Activated CD8-positive, alpha-beta T cell treated with anti-CD3 and anti-CD28 coated beads for 36 hours (primary cell): ENCODE data around the gene LMAN2L. TPM values are rescaled to one million over a fixed set of nuclear protein-coding genes. Genes with fewer than 3 reads are reported as not detected.

Experiments used
- ATAC-seq: fragments of 200-7000 bp; cut with Tn5 transposase; one replicate; pipeline ENCODE4 v1.10.0; 2021; ENCODE audit warnings: mild to moderate bottlenecking, moderate library complexity
- CTCF ChIA-PET: fragments of 350-600 bp; sonication (Branson Sonifier 250); formaldehyde crosslinking; loops from one replicate; lab custom pipeline; 2021; ENCODE audit warnings: antibody characterized with exemption; lab: Charles Lee
- POLR2A ChIA-PET: fragments of 350-600 bp; sonication (Branson Sonifier 250); formaldehyde crosslinking; loops from one replicate; lab custom pipeline; 2021; ENCODE audit warnings: antibody characterized with exemption; lab: Charles Lee
- DNase-seq: peaks from one replicate; pipeline ENCODE4 v3.0.0-alpha.2; 2020
- H3K27ac Mint-ChIP-seq: one replicate; pipeline ENCODE4 v1.8.0; 2021; ENCODE audit warnings: mild to moderate bottlenecking, mixed read lengths
- H3K27me3 Mint-ChIP-seq: one replicate; pipeline ENCODE4 v1.8.0; 2021; ENCODE audit warnings: mixed read lengths
- H3K36me3 Mint-ChIP-seq: one replicate; pipeline ENCODE4 v1.8.0; 2021; ENCODE audit warnings: low read depth, mixed read lengths
- H3K4me1 Mint-ChIP-seq: one replicate; pipeline ENCODE4 v1.8.0; 2021; ENCODE audit warnings: low read depth, mixed read lengths
- H3K4me3 Mint-ChIP-seq: one replicate; pipeline ENCODE4 v1.8.0; 2021; ENCODE audit warnings: mild to moderate bottlenecking, moderate library complexity, mixed read lengths
- H3K9me3 Mint-ChIP-seq: one replicate; pipeline ENCODE4 v1.8.0; 2021; ENCODE audit warnings: mixed read lengths
- intact Hi-C: fragments of 100-400 bp; cut with micrococcal nuclease; formaldehyde crosslinking; loops from one replicate; pipeline ENCODE4 v1.10.0; 2022
- total RNA-seq, 2 experiments: library from RNA; stranded (reverse); gene quantifications; one replicate each; pipeline ENCODE4 v1.2.3, GENCODE V29; 2021
- TF ChIP-seq, protein P1 (sequence below): fragments of 200-600 bp; IDR thresholded peaks from one replicate; pipeline ENCODE4 v1.8.0; 2022; ENCODE audit warnings: antibody characterized with exemption, mild to moderate bottlenecking

The LMAN2L gene
- total RNA-seq, 2 experiments from 2014 or later: 4.4 to 6.1 TPM

DNA sequence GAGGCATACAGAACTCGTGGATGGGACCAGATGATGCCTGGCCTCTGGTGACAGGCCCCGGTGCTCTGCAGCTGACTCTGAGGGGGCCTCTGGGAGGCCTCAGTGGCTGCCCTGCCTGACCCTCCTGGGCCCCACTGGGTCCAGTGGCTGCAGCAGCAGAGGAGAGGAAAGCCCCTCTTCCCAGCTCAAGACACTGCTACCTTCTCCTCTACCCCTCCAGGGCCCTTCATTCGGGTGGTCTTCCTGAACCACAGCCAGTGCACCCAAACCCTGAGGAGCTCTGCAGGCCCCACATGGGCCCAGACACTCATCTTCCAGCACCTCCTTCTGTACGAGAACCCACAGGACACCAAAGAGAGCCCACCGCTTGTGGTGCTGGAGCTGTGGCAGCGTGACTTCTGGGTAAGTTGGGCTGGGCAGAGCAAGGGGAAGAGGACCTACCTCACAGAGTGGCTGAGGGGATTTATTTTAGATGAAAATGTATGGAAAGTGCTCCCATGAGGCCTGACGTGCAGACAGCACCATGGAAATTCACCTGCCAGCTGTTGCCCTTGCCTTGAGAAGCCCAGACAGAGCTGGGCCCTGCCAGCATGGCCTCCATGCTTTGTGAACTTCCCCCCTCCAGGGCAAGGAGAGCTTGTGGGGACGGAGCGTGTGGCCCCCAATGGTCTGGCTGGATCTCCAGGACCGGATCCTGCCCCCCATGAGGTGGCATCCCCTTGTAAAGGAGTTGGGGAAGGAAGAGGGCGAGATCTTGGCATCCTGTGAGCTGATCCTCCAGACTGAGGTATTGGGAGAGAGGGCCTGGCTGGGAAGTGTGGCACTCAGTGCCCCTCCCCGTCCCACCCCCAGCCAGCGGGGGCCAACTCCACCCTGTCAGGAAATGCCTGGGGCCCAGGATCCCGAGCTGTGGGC lies 46.3 kb downstream of the LMAN2L start:
- ChIA-PET CTCF (no interaction called here), POLR2A (no interaction called here)
- ATAC-seq (no peak), DNase-seq (no peak)
- Mint-ChIP-seq H3K4me1 (no peaks in the 10 kb centered on the region), H3K9me3 (no peaks in the 10 kb centered on the region), H3K4me3 (no peak overlapping the region), H3K27me3 (no peaks in the 10 kb centered on the region), H3K36me3 (no peaks in the 10 kb centered on the region), H3K27ac (no peak overlapping the region)
- TF ChIP-seq, protein P1, sequence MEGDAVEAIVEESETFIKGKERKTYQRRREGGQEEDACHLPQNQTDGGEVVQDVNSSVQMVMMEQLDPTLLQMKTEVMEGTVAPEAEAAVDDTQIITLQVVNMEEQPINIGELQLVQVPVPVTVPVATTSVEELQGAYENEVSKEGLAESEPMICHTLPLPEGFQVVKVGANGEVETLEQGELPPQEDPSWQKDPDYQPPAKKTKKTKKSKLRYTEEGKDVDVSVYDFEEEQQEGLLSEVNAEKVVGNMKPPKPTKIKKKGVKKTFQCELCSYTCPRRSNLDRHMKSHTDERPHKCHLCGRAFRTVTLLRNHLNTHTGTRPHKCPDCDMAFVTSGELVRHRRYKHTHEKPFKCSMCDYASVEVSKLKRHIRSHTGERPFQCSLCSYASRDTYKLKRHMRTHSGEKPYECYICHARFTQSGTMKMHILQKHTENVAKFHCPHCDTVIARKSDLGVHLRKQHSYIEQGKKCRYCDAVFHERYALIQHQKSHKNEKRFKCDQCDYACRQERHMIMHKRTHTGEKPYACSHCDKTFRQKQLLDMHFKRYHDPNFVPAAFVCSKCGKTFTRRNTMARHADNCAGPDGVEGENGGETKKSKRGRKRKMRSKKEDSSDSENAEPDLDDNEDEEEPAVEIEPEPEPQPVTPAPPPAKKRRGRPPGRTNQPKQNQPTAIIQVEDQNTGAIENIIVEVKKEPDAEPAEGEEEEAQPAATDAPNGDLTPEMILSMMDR: no peak
- intact Hi-C loops: no loop called here

DNA sequence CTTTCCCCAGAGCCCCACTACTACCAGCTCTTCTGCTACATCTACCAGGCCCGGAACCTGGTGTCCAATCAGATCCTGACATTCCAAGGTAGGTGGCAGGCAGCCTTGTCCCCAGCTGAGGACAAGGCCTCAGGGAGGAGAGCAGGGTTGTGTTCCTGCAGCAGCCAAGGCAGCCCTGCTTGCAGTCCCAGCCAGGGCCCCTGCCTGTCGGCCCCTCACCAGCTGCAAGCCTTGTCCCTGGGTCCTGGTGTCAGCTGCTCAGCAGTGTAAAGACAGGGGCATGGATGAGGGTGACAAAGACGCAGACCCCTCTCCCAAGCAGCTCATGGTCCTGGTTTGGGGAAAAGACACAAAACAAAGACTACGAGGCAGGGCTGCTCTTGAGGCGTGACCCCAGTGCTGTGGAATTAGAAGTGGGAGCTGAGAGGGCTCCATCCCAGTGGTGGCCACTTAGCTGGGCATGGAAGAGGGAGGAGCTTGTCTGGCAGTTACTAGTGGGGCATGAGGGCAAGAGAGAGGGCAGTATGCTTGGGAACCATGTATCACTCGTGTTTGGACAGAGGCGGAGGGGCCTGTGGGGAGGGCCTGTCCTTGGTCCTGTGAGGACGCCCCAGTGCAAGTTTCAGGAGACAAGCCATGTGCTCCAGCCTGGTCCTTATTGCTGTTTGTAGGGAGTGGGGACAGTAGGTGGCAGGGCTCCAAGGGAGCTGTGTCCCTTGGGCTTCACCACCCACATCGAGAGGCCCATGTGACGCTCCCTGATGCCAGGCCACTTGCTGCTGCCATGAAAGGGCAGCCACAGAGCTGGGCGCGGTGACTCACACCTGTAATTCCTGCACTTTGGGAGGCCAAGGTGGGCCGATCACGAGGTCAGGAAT lies 47.5 kb downstream of the LMAN2L start:
- DNase-seq (no peak), ATAC-seq (no peak)
- H3K27ac Mint-ChIP-seq: no peak overlapping the region
- CTCF ChIA-PET: no interaction called here
- TF ChIP-seq, protein P1: no peak
- POLR2A ChIA-PET: interaction anchor here (0.7 kb wide), 1 partner anchor 50 kb away, joined by 3 read pairs; no protein-coding TSS in a partner anchor
- H3K36me3 Mint-ChIP-seq: no peaks in the 10 kb centered on the region
- no peaks in the 10 kb centered on the region for H3K4me1 Mint-ChIP-seq
- intact Hi-C loops: no loop called here
- H3K4me3 Mint-ChIP-seq: no peak overlapping the region
- H3K27me3 Mint-ChIP-seq: no peaks in the 10 kb centered on the region
- H3K9me3 Mint-ChIP-seq: no peaks in the 10 kb centered on the region

DNA sequence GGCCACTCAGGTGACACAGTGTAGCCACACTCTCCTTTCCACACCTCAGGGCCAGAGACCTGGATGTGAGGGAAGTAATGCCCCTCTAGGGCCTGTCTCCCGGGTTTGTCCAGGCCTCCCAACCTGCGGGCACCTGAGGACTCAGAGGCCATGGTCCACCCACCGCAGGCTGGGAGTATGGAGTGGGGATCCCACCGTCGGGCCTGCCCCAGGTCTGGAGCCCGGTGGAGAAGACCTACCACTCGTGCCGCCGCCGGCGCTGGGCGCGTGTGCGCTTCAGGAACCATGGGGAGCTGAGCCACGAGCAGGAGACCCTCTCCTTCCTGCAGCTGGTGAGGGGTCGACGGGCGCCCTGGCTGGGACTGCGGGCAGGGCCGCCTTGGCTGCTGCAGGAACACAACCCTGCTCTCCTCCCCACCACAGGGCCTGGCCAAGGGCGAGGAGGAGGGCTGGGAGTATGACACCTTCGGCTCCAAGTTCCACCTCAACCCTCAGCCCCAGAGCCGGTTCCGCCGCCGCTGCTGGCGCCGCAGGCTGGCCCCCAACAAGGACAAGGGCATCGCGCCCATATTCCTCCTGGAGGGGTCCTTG lies 48.7 kb downstream of the LMAN2L start:
- intact Hi-C loops: no loop called here
- no peak overlapping the region for H3K27ac Mint-ChIP-seq

DNA sequence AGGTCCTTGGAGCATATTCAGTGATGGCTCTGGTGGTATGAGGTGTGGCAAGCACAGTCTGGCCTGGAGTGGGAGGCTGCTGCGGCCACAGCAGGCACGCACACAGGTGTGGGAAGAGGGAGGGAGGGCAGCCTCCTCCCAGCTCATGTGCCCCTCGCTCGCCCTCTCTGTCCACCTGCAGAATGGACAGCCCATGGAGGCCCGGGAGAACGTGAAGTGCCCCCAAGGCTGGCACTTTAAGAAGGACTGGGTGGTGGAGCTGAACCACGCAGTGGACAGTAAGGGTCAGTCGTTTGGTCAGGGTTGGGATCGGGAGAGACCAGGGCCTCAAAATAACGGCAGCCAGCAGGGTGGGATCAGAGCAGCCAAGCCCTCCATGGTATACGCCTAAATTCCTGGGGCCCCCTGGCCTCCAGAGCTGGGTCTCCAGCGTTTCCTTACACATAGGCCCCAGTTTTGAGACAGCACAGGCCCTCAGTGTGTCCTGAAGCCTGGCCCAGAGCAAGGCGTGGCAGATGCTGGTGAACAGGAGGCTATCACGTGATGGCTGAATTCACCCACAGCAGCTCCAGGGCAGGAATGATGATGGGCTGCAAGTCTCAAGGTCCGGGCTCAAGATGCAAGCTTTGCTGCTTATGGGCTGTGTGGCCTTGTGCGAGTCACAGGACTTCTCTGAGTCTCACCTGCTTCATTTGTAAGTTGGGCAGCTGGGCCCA lies 49.4 kb downstream of the LMAN2L start:
- POLR2A ChIA-PET: interaction anchor here (1.4 kb wide), 1 partner anchor 9 kb away, joined by 3 read pairs; no protein-coding TSS in a partner anchor
- TF ChIP-seq, protein P1: no peak

More for the DNA sequence above, 48.7 kb downstream of the LMAN2L start:
- ChIA-PET CTCF (interaction anchor here (1.0 kb wide), 1 partner anchor 9 kb away, joined by 3 read pairs; no protein-coding TSS in a partner anchor), POLR2A (interaction anchor here (1.4 kb wide), 1 partner anchor 8 kb away, joined by 3 read pairs; no protein-coding TSS in a partner anchor)
- ATAC-seq (no peak), DNase-seq (no peak)
- no peaks in the 10 kb centered on the region for H3K27me3 Mint-ChIP-seq
- H3K4me3 Mint-ChIP-seq: no peak overlapping the region
- no peaks in the 10 kb centered on the region for H3K4me1 Mint-ChIP-seq
- H3K36me3 Mint-ChIP-seq: no peaks in the 10 kb centered on the region
- TF ChIP-seq, protein P1: no peak
- no peaks in the 10 kb centered on the region for H3K9me3 Mint-ChIP-seq

More for the DNA sequence above, 49.4 kb downstream of the LMAN2L start:
- no peaks in the 10 kb centered on the region for H3K27me3 Mint-ChIP-seq
- H3K36me3 Mint-ChIP-seq: no peaks in the 10 kb centered on the region
- no peaks in the 10 kb centered on the region for H3K9me3 Mint-ChIP-seq
- ATAC-seq (no peak), DNase-seq (no peak)
- intact Hi-C loops: no loop called here
- CTCF ChIA-PET: interaction anchor here (1.0 kb wide), 1 partner anchor 9 kb away, joined by 3 read pairs; no protein-coding TSS in a partner anchor
- no peak overlapping the region for H3K27ac Mint-ChIP-seq
- H3K4me3 Mint-ChIP-seq: no peak overlapping the region
- H3K4me1 Mint-ChIP-seq: no peaks in the 10 kb centered on the region
